SK-N-SH treated with all-trans-retinoic acid at 6 μM for 48 hours (cell line): ENCODE data around the gene HPGD.

Source experiments
- ATAC-seq: fragments of 200-7000 bp; cut with Tn5 transposase; 3 replicates; pipeline ENCODE4 v1.9.1; 2020; ENCODE audit warnings: mild to moderate bottlenecking, moderate library complexity
- ARNTL ChIP-seq: fragments of 450-650 bp; formaldehyde crosslinking; IDR thresholded peaks from 2 replicates; pipeline ENCODE4 v1.5.0; 2020; ENCODE audit warnings: low read depth, mild to moderate bottlenecking, moderate library complexity, borderline replicate concordance
- BACH2 ChIP-seq: fragments of 250-450 bp; sonication (Bioruptor Pico); IDR thresholded peaks from 2 replicates; pipeline ENCODE4 v1.9.0; 2021; ENCODE audit warnings: mild to moderate bottlenecking, borderline replicate concordance
- CREB5 ChIP-seq: fragments of 250-450 bp; sonication (Bioruptor Pico); IDR thresholded peaks from 2 replicates; pipeline ENCODE4 v1.5.1; 2020; ENCODE audit warnings: low read depth, mild to moderate bottlenecking, moderate library complexity
- CSDC2 ChIP-seq: fragments of 250-450 bp; sonication (Bioruptor Pico); IDR thresholded peaks from 2 replicates; pipeline ENCODE4 v1.5.0; 2020; ENCODE audit warnings: mild to moderate bottlenecking, moderate library complexity
- CSRNP3 ChIP-seq: fragments of 250-450 bp; sonication (Bioruptor Pico); IDR thresholded peaks from 2 replicates; pipeline ENCODE4 v1.5.1; 2021; ENCODE audit warnings: mild to moderate bottlenecking, moderate library complexity
- ESRRG ChIP-seq: fragments of 250-450 bp; sonication (Bioruptor Pico); IDR thresholded peaks from 2 replicates; pipeline ENCODE4 v1.6.1; 2021; ENCODE audit warnings: mild to moderate bottlenecking
- GLIS3 ChIP-seq: fragments of 250-450 bp; sonication (Bioruptor Pico); IDR thresholded peaks from 2 replicates; pipeline ENCODE4 v1.5.0; 2020; ENCODE audit warnings: mild to moderate bottlenecking, moderate library complexity
- ISL1 ChIP-seq: fragments of 250-450 bp; sonication (Bioruptor Pico); IDR thresholded peaks from 2 replicates; pipeline ENCODE4 v2.1.2; 2022; ENCODE audit warnings: mild to moderate bottlenecking, moderate library complexity
- OSR1 ChIP-seq: fragments of 250-450 bp; sonication (Bioruptor Pico); IDR thresholded peaks from 2 replicates; pipeline ENCODE4 v1.8.0; 2022; ENCODE audit warnings: moderate library complexity, mild to moderate bottlenecking, inconsistent platforms
- PATZ1 ChIP-seq: fragments of 250-450 bp; sonication (Bioruptor Pico); IDR thresholded peaks from 2 replicates; pipeline ENCODE4 v1.8.0; 2020; ENCODE audit warnings: mild to moderate bottlenecking, moderate library complexity, borderline replicate concordance
- POU6F1 ChIP-seq: fragments of 250-450 bp; sonication (Bioruptor Pico); IDR thresholded peaks from 2 replicates; pipeline ENCODE4 v1.8.0; 2021; ENCODE audit warnings: low read depth, mild to moderate bottlenecking, moderate library complexity, borderline replicate concordance
- PPARA ChIP-seq: fragments of 250-450 bp; sonication (Bioruptor Pico); IDR thresholded peaks from 2 replicates; pipeline ENCODE4 v1.5.0; 2020; ENCODE audit warnings: mild to moderate bottlenecking, borderline replicate concordance
- RARB ChIP-seq: fragments of 250-450 bp; sonication (Bioruptor Pico); IDR thresholded peaks from 2 replicates; pipeline ENCODE4 v1.8.0; 2021; ENCODE audit warnings: mild to moderate bottlenecking, moderate library complexity
- SNAI2 ChIP-seq: fragments of 250-450 bp; sonication (Bioruptor Pico); IDR thresholded peaks from 2 replicates; pipeline ENCODE4 v1.5.0; 2020; ENCODE audit warnings: mild to moderate bottlenecking, moderate library complexity
- TCF4 ChIP-seq: fragments of 250-450 bp; sonication (Bioruptor Pico); IDR thresholded peaks from 2 replicates; pipeline ENCODE4 v1.8.0; 2021; ENCODE audit warnings: mild to moderate bottlenecking, moderate library complexity, borderline replicate concordance
- TOX ChIP-seq: fragments of 250-450 bp; sonication (Bioruptor Pico); IDR thresholded peaks from 2 replicates; pipeline ENCODE4 v1.8.0; 2021; ENCODE audit warnings: mild to moderate bottlenecking, moderate library complexity, borderline replicate concordance
- TSHZ2 ChIP-seq: fragments of 250-450 bp; sonication (Bioruptor Pico); IDR thresholded peaks from 2 replicates; pipeline ENCODE4 v1.5.0; 2020; ENCODE audit warnings: mild to moderate bottlenecking, moderate library complexity
- ZFP3 ChIP-seq: fragments of 250-450 bp; sonication (Bioruptor Pico); IDR thresholded peaks from 2 replicates; pipeline ENCODE4 v1.5.0; 2020; ENCODE audit warnings: mild to moderate bottlenecking, moderate library complexity
- ZFP30 ChIP-seq: fragments of 450-650 bp; formaldehyde crosslinking; IDR thresholded peaks from 2 replicates; pipeline ENCODE4 v1.5.0; 2022; ENCODE audit warnings: mild to moderate bottlenecking, moderate library complexity
- ZNF70 ChIP-seq: fragments of 450-650 bp; formaldehyde crosslinking; IDR thresholded peaks from 2 replicates; pipeline ENCODE4 v1.5.0; 2020; ENCODE audit warnings: mild to moderate bottlenecking, moderate library complexity
- ZNF8 ChIP-seq: fragments of 450-650 bp; formaldehyde crosslinking; IDR thresholded peaks from 2 replicates; pipeline ENCODE4 v1.5.0; 2020; ENCODE audit warnings: mild to moderate bottlenecking, moderate library complexity

Gene HPGD

GRCh38 chr4:174545268-174545667 lies 23.0 kb upstream of the HPGD start:
- no peak for ATAC-seq
- no peak for TF ChIP-seq ZFP3 (CRISPR knock-in tag)
- TF ChIP-seq RARB (CRISPR knock-in tag), result no peak
- TF ChIP-seq PATZ1 (CRISPR knock-in tag), result no peak
- TF ChIP-seq OSR1 (CRISPR knock-in tag), result no peak
- TF ChIP-seq TOX, result no peak
- no peak for TF ChIP-seq CREB5
- no peak for TF ChIP-seq ESRRG
- TF ChIP-seq GLIS3 (CRISPR knock-in tag), result no peak
- no peak for TF ChIP-seq ZNF8
- no peak for TF ChIP-seq CSDC2 (CRISPR knock-in tag)
- TF ChIP-seq CSRNP3, result no peak
- TF ChIP-seq ARNTL (CRISPR knock-in tag), result no peak
- no peak for TF ChIP-seq PPARA (CRISPR knock-in tag)
- TF ChIP-seq TCF4 (CRISPR knock-in tag), result no peak
- TF ChIP-seq TSHZ2, result no peak
- TF ChIP-seq POU6F1 (CRISPR knock-in tag), result no peak

- TF ChIP-seq TOX, result no peak
- TF ChIP-seq ZFP30 (CRISPR knock-in tag), result no peak
- TF ChIP-seq ARNTL (CRISPR knock-in tag), result no peak
- no peak for TF ChIP-seq ZFP3 (CRISPR knock-in tag)
- TF ChIP-seq SNAI2, result no peak
- TF ChIP-seq ZNF70 (CRISPR knock-in tag), result no peak
- no peak for TF ChIP-seq ESRRG
- no peak for TF ChIP-seq POU6F1 (CRISPR knock-in tag)
- TF ChIP-seq ISL1, result no peak
- no peak for TF ChIP-seq OSR1 (CRISPR knock-in tag)
- TF ChIP-seq ZNF8, result no peak
- TF ChIP-seq TCF4 (CRISPR knock-in tag), result no peak
- no peak for TF ChIP-seq BACH2 (CRISPR knock-in tag)
- TF ChIP-seq PATZ1 (CRISPR knock-in tag), result no peak
- TF ChIP-seq CSRNP3, result no peak
- ATAC-seq, result no peak
These were observed 22.2 kb upstream of the HPGD start for GRCh38 chr4:174544496-174544895.
